GM19035 (cell line): Measurements from ENCODE around the gene REP15.
"Not testable (repeated sequence)": the region's sequence is repeated elsewhere in the genome, so short reads cannot be mapped to it uniquely, and the experiment has no call there.

ENCODE experiments used
- ATAC-seq: cut with Tn5 transposase; IDR thresholded peaks from one replicate; pipeline ENCODE4 v1.9.1; 2021; ENCODE audit not compliant: unreplicated experiment

Gene REP15, protein sequence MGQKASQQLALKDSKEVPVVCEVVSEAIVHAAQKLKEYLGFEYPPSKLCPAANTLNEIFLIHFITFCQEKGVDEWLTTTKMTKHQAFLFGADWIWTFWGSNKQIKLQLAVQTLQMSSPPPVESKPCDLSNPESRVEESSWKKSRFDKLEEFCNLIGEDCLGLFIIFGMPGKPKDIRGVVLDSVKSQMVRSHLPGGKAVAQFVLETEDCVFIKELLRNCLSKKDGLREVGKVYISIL

DNA sequence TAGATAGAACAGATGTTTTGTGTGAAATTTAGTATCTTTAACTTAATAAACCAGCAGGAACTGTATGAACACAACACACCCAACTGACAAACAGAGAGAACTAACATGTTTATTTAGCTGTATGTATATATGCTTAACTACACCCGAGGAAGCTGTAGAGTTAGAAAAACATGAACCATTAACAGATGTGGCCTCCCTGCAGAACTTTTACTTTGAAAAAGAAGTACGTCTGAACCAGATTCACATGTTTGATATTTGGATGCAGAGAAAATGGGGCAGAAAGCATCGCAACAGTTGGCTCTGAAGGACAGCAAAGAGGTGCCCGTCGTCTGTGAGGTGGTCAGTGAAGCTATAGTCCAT is at the start of gene REP15:
REP15 (plus strand) TSS at position 155 of the 360 bp plus-strand sequence; CDS start at position 271, 116 bp downstream.
- no peak for ATAC-seq

DNA sequence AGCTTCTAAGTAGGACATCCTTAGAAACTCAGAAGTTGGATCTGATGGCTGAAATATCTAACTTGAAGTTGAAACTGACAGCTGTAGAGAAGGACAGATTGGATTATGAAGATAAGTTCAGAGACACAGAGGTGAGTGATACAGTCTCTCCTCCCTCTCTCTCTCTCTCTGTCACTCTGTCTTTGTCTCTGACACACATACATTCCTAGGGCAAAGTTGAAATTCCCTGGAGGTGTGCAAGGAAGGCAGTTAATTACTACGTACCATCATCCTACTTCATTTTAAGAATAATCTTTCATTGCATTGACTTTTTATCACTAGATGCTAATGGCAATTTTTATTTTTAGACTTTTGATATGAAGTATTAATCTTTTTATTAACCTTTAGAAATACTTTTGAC is 46.2 kb upstream of the REP15 start:
- ATAC-seq: no peak

DNA sequence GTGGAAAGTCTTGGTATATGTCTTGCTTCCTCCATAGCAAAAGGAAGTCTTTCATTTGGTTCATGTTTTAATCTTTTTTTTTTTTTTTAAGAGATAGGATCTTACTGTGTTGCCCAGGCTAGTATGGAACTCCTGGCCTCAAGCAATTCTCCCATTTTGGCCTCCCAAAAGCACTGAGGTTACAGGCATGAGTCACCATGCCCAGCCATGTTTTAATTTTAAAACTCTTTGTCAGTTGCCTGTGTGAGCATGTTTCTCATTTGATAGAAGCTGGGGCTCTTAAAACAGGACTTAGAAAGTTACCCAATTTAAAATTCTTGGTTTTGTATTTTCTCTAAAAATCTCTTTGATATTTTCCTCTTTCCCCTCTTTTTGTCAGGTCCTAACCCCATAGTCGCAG is 45.0 kb upstream of the REP15 start:
- ATAC-seq: no peak

DNA sequence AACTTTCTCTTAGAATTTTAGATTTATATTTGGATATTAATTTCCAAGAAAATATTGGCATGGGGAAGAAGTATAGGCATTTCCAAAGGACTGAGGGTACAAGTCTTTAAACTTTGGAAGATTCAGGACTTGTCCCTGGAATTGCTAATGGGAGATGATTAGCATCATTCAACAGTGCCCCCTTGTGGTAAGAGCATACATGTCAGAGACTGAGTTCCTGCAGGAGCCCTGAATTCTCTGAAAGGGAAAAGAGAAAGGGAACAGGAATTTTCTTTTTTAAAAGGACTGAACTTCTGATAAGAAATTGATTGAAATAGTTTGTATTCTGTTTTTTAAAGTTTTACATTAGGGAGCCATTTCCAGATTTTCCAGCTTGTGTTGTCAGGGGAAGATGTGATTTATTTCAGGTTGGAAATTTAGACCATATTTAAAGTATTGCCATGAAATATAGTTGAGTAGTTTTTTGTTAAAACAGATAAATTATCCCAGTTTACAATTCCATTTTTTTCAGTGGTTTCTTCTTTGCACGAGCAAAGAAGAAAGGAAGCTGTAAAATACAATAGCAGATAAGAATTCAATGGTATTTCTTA is 44.0 kb upstream of the REP15 start:
- ATAC-seq: no peak

DNA sequence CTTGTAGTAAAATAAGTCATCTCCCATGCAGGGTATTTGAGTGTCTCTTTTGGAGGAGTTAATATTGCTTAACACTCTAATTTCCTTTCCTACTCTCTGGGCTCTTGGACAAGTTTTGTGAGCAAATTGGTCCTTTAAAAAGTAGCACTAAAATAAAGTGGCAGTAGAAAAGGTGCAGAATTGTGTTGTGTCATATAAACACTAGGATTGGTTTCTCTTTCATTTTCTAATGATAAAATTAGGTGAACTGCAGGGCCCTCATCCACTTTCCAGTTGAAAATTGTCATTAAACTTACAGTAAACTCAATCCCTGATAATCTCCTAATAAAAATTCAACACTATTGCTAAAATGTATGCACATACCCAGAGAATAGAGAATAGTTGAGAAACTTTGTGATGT is 42.6 kb upstream of the REP15 start:
- peak; percentile 49 for ATAC-seq

DNA sequence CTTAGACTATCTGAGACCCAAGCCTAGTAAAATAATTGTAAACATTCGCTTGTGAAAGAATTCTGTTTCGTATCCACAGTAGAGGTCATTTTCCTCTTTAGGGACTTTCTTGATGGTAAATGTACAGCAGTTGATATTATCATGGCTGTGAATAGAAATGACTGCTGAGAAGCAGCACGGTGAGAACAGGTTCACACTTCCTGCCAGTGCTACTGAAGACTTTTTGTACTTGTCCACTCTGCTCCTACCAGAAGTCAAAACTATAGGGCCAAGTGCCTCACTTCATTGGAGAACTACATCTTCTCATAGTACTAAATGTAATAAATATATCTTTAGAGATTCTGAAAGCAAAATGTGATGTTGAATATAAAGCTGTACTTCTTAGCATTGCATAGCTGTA is 40.8 kb upstream of the REP15 start:
- ATAC-seq: not testable (repeated sequence)

DNA sequence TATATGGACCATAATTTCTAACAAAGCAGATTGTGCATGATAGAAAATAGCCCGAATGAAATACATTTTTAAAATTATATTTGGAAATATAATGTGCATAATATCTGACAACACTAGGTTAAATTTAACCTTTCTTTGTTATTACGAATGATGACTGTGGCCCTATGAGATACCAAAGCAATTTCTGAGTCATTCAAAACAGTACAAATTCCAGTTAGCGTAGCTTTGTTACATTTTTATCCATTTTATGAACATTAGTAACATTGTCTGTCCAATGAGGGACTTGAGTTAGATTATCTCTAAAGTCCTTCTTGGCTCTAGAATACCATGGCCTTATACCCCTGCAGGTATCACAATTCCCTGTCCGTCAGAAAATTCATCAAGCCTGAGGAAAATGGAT is 39.0 kb upstream of the REP15 start:
- ATAC-seq: no peak

DNA sequence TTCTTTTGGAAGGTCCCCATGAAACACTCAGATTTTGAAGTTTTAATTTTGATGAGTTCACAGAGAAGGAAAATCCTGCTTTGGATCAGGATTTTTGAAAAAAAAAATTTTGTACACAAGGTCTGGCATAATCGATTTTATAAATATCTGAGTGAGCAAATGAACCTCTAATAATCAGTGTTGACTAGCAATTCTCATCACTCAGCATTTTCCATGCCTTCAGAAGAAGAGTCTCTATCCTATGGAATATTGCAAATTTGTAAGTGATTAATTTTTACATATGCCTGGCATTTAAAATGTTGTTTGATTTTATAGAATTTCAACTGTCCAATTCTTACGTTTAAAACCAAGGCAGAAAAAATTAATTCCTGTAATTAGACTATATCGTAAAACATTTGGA is 30.5 kb upstream of the REP15 start:
- no peak for ATAC-seq

DNA sequence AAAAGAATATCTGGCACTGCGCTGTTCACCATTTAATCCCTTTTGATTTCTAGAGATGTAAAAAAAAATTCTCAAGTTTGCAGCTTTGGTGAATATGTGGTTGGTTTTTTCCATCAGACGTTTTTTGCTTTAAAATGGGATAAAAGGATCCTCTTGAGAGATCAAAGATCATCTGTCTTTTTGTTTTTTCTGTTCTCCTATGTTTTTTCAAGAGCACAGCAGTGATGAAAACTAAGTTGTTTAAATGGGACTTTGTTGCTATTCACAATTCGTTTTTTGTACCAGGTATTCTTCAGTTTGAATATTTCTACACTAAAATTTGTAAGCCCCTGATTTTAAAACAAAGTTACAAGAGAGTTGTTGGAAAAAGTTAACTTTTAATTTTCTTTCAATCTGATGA is 29.7 kb upstream of the REP15 start:
- no peak for ATAC-seq

DNA sequence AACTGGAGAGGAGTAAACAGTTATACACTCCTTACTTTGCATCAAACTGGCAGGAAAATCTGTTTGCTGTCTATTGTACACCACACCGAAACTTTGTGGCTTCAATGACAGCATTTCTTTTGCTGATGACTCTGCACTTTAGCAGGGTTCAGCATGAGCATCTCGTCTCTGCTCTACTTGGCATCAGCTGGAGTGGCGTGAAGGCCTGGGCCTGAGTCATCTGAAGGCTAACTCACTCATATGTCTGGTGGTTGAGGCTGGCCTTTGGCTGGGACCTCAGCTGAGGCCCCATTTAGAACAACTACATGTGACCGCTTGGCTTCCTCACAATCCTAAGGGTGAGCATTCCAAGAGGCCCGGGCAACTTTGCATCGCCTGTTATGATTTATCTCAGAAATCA is 28.7 kb upstream of the REP15 start:
- no peak for ATAC-seq

DNA sequence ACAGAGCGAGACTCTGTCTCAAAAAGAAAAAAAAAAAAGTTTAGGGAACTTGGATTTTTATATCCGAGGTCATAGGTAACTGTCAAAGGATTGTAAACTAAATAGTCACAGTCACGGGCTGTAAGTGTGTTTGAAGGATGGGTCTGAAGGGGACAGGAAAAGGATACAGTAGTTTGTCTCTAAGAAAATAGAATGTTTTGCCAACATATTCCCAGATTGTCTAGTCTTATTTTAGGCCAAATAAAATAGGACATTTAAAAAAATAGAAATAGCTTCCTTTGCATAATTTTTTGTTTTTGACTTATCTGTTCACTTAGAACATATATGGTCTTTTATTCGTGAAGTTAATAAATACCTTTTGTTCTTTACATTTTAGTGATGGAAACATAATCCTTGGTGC is 24.2 kb upstream of the REP15 start:
- ATAC-seq: no peak

DNA sequence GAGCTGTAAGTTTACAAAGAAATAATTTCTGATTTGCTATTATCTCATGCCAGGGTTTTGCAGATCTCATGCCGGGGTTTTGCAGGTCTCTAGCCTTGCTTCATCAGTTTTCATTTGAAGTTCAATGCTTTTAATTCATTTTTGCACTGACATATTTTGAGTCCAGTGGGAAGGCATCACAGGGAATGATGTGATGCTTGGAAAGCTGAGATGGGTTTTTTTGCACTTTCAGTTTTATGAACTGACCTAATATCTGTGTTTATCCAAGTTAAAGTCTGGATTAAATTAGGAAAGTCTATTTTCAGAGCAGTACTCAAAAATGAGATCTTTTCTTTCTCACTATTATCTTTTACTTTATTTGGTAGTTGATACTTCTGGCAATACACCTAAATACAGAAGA is 23.6 kb upstream of the REP15 start:
- no peak for ATAC-seq

DNA sequence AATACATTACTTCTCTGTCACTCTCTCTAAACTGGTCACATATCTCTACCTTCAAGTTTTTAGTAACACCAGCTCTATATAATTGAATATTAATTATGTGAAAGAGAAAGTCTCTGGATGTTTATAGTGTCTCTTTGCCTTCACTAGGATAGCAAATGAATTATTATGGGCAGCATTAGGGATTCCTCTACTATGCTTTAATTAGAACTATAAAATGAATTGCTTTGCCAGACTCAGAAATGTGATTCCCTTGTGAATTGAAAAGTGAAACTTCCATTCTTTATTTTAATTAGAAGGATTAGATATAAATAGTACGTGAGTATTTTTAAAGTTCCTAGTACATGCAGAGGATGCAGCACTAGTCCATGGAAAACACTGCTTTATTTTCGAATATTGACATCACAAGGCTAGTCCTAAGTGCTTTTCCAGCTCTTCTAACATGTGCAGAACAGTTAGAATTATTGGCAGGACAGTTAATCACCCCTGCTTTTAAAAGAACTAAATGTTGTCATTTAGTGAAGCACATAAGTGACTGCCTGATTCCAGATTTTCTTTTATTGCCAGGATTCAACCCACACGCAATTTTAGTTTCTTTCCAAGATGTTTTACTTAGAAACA is 23.0 kb upstream of the REP15 start:
- ATAC-seq: no peak

DNA sequence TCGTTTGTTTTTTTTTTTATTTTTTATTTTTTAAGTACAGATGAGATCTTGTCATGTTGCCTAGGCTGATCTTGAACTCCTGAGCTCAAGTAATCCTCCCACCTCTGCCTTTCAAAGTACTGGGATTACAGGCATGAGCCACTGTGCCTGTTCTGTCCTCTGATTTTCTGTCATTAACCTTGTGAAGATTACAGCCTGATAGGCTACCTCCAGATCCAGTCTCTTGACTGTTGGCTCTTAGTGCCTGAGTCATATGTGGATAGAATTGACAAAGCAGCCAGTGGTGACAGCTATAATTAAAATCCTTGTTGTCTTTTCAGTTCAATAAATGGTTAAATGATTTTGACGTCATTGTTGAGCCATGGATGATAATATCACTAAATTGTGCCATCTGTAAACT is 21.3 kb upstream of the REP15 start:
- ATAC-seq: no peak

DNA sequence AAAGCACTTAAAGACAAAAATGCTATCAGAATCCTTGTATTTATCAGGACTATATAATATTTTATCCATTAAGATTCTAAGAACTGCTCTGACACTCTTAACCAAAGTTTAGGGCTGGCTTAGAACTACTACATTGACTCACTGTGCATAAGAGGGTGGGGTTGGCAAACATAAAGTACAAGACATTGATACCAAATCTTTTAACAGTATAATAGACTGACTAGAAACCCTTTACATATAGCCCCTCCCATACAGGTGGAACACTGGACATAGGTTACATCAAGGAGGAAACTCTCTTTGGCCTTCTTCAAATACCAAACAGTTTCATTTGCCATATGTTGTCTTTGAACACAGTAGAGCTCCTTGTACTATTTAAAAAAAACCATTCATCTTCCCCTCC is 15.6 kb upstream of the REP15 start:
- ATAC-seq: no peak

DNA sequence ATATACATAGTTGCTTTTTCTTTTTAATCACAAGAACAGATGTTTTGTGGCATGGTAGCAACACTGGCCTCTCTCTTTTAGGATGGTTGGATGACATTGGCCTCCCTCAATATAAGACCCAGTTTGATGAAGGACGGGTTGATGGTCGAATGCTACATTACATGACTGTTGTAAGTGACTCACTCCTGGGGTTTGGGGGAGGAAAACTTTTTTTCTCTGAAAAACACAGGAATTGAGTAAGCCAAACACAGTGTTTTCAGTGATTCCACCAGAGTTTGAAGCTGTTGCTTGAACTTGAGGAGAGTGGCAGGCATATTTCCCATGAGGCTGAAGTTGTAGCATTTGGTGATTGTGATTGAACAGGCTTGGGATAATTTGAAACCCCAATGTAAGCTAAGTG is 13.7 kb upstream of the REP15 start:
- no peak for ATAC-seq

DNA sequence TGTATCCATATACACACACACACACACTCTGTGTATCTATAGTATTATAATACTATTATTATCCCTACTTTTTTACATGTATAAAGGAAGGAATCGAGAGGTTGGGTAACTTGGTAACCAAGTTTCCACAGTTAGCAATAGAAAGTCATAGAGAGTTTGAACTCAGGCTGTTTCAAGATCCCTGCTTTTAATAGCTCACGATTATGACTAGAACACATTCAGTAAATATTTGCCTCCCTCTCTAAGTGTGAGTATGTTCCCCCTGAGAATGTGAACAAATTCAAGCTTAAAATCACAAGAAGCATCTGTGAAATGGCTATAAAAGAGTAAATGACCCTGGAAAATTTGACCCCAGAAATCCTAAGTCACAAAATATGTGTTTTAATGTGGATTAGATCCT is 11.0 kb upstream of the REP15 start:
- no peak for ATAC-seq

DNA sequence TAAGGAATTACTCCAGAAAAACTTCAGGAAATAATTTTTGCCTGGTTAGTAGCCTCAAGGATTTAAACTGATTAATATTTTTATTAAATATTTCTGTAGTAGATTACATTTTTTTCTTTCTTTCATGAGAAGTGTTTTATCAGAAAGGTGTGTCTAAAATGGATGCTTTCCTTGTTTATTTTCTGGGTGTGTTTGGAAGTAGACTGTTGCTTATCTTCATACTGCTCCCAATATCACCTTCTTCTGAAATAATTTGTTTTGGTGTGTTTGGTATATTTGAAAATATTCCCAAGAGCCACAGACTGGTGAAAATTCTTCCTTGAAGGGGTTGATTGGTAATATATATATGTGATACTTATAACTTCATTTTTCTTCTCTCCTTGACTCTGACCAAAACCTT is 10.1 kb upstream of the REP15 start:
- no peak for ATAC-seq

DNA sequence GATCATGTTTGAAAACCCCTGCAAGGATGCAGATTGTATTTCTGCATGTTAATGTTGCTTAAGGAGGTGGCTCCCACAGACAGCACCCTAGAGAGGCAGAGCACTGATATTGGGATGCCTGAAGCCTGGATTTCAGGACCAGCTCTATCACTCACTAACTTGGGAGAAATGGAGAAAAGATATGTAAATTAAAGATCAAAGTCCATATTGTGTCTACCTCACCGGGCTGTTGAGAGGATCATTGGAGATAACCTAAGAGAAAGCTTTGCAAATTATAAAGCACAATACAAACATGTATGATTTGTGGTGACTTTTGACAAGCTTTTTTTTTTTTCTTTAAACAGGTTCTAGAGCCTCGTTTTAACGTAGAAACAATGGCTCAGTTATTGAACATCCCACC is 7.6 kb upstream of the REP15 start:
- no peak for ATAC-seq

DNA sequence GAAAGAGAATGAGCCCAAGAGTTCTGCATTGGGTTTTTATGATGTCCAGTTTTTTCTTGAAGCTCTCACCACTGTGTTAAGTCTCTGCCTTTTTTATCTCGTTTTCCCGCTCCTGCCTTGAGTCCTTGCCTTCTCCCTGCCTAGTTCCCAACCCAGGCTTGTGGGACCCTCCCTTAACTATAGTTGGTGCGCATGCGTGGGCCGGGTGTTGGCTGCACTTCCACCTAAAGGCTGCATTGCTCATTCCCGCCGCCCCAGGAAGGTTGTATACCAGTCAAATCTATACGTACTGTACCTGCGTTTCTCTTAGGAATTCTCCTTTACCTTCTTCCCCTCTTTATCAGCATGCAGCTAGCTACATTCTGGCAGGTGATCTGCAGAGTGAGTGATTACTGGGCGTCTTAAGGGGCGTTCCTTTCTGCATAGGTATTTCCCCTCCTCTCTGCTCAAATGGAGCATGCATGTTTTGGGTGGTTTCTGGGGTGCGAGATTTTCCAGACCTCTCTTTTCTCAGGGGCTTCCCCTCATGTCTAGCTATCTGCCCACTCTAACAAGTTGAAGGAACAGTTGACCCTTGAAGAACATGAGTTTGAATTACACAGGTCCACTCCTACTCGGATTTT is 6.6 kb upstream of the REP15 start:
- ATAC-seq: no peak

DNA sequence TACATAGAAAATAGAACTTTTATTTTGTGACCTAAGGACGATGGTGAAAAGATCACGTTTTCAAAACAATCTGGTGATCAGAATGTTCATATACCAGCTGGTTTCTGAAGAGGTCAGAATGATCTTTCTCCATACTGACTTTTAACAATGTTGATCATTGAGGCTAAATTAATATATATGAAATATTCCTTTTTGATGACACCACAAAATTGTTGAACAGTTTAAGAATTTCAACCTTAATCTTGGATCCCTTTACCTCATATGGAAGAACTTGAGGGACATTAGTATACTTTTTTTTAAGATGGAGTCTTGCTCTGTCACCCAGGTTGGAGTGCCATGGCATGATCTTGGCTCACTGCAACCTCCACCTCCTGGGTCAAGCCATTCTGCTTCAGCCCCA is 2.8 kb upstream of the REP15 start:
- no peak for ATAC-seq

DNA sequence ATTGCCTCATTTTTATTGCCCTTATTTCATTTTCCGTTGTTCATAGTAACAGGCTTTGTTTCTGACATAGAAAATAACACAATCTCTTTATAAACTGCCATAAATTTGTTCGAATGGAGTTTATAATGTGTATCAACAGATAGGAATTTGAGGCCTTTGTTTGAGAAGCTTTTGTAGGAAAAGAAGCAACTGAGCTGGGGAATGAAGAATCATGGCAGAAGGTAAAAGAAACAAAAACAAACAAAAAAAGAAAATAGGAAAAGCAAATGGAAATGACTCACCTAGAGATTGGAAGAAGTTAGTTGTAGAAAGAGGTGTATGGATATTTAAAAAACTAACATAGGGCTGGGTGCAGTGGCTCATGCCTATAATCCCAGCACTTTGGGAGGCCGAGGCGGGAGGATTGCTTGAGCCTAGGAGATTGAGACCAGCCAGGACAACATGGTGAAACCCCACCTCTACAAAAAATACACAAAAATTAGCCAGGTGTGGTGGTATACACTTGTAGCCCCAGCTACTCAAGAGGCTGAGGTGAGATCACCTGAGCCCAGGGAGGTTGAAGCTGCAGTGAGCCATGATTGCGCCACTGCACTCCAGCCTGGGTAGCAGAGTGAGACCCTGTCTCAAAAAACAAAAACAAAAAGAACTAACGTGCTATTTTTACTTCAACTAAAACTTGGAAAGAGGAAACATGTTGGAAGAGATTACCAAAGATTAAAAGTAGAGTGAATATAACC is 523 bp upstream of the REP15 start:
- no peak for ATAC-seq
